Calu3 (cell line): ENCODE results near the gene RPS6KA1. TPM values are rescaled to one million over a fixed set of nuclear protein-coding genes. Genes with fewer than 3 reads are reported as not detected.

Experiments used
- BruUV-seq: library from RNA; stranded (reverse); fragments of 400-500 nt; replicated peaks from 2 replicates; lab custom pipeline; 2021; lab: Mats Ljungman, UMichigan
- CTCF ChIA-PET: fragments of 300-600 bp; sonication (Branson Sonifier 250); formaldehyde crosslinking; loops from one replicate; lab custom pipeline; 2022; ENCODE audit warnings: antibody characterized with exemption; lab: Charles Lee
- DNase-seq: peaks from one replicate; pipeline ENCODE4 v3.0.0; 2022
- H3K27ac Mint-ChIP-seq: one replicate; pipeline ENCODE4 v1.8.0; 2022; ENCODE audit warnings: mixed read lengths; ENCODE audit not compliant: unreplicated experiment
- H3K27me3 Mint-ChIP-seq: one replicate; pipeline ENCODE4 v1.8.0; 2022; ENCODE audit warnings: mixed read lengths; ENCODE audit not compliant: unreplicated experiment
- H3K36me3 Mint-ChIP-seq: one replicate; pipeline ENCODE4 v1.8.0; 2022; ENCODE audit warnings: mild to moderate bottlenecking, moderate library complexity, mixed read lengths; ENCODE audit not compliant: insufficient read depth, unreplicated experiment
- H3K4me1 Mint-ChIP-seq: one replicate; pipeline ENCODE4 v1.8.0; 2022; ENCODE audit warnings: mild to moderate bottlenecking, low read depth, mixed read lengths; ENCODE audit not compliant: unreplicated experiment
- H3K4me3 Mint-ChIP-seq: one replicate; pipeline ENCODE4 v1.8.0; 2022; ENCODE audit warnings: mild to moderate bottlenecking, low read depth, moderate library complexity, mixed read lengths; ENCODE audit not compliant: unreplicated experiment
- H3K9me3 Mint-ChIP-seq: one replicate; pipeline ENCODE4 v1.8.0; 2022; ENCODE audit warnings: low read depth, mixed read lengths; ENCODE audit not compliant: unreplicated experiment
- CTCF ChIP-seq: fragments of 200-600 bp; IDR thresholded peaks from one replicate; pipeline ENCODE4 v1.8.0; 2022; ENCODE audit warnings: antibody characterized with exemption; ENCODE audit not compliant: unreplicated experiment
- intact Hi-C: fragments of 100-400 bp; cut with micrococcal nuclease; formaldehyde crosslinking; loops from one replicate; pipeline ENCODE4 v1.10.0; 2022; ENCODE audit not compliant: unreplicated experiment
- total RNA-seq: library from RNA; stranded (reverse); gene quantifications from 2 replicates; pipeline ENCODE4 v1.2.3, GENCODE V29; 2022

The RPS6KA1 gene
- total RNA-seq, 1 experiment from 2014 or later = 28.1 TPM

DNA sequence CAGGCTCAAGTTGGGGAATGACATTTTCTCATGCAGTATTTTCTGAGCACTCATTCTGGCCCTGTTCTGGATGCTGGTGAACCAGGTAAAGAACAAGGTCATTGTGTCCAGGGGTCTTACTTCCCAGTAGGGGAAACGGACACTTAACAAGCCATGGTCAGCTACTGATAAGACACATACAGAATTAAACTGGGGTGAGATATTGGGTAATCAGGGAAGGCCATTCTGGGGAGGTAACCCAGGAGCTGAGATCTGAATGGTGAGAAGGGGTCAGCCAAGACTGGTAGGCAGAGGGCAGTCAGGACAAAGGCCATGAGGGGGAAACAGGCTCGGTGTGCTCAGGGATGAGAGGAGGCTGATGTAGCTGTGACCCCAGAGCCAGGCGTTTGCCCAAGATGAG is 45.8 kb downstream of the RPS6KA1 start:
- intact Hi-C loops = no loop called here

GRCh38 chr1:26578167-26578566 is 48.6 kb downstream of the RPS6KA1 start:
- no TSS peak for BruUV-seq
- intact Hi-C loops = no loop called here
- Mint-ChIP-seq H3K4me1 (no peaks in the 10 kb centered on the region), H3K36me3 (peaks cover 10% of the 10 kb centered on the region), H3K4me3 (no peak overlapping the region), H3K9me3 (no peaks in the 10 kb centered on the region), H3K27ac (no peak overlapping the region), H3K27me3 (no peaks in the 10 kb centered on the region)
- TF ChIP-seq CTCF = no peak
- CTCF ChIA-PET = no interaction called here
- no peak for DNase-seq

More for the DNA sequence above, 45.8 kb downstream of the RPS6KA1 start:
- Mint-ChIP-seq H3K36me3 (peaks cover 12% of the 10 kb centered on the region), H3K27me3 (no peaks in the 10 kb centered on the region), H3K4me3 (no peak overlapping the region), H3K4me1 (no peaks in the 10 kb centered on the region), H3K9me3 (no peaks in the 10 kb centered on the region), H3K27ac (no peak overlapping the region)
- DNase-seq = no peak
- CTCF ChIA-PET = no interaction called here
- no peak for TF ChIP-seq CTCF
- BruUV-seq = no TSS peak

- CTCF ChIA-PET = no interaction called here
- DNase-seq = no peak
- Mint-ChIP-seq H3K4me1 (no peaks in the 10 kb centered on the region), H3K9me3 (no peaks in the 10 kb centered on the region), H3K36me3 (peaks cover 9% of the 10 kb centered on the region), H3K4me3 (no peak overlapping the region), H3K27me3 (no peaks in the 10 kb centered on the region), H3K27ac (no peak overlapping the region)
- BruUV-seq = no TSS peak
- TF ChIP-seq CTCF = no peak
- intact Hi-C loops = no loop called here
Observed at GRCh38 chr1:26579681-26580111, 50.1 kb downstream of the RPS6KA1 start.

DNA sequence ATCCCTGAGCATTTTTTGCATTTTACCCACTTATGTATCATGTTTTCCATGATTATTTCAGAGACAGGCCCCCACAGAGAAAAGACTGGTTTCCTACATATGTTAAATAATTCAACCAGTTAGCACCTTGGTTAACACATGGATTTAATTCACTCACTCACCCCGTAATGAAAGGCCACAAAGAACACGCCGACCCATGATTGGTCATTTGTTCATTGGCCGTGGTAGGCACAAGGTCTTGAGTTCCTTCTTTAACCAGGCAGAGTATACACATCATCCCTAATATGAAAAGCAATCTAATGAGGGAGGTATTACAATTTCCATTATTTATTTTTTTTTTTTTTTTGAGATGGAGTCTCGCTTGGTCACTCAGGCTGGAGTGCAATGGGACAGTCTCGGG is 50.6 kb downstream of the RPS6KA1 start:
- Mint-ChIP-seq H3K9me3 (no peaks in the 10 kb centered on the region), H3K27me3 (no peaks in the 10 kb centered on the region), H3K27ac (no peak overlapping the region), H3K4me3 (no peak overlapping the region), H3K36me3 (peaks cover 9% of the 10 kb centered on the region), H3K4me1 (no peaks in the 10 kb centered on the region)
- no peak for TF ChIP-seq CTCF
- no peak for DNase-seq
- CTCF ChIA-PET = no interaction called here
- no TSS peak for BruUV-seq
- intact Hi-C loops = no loop called here
